Panc1 (cell line): ENCODE data around the gene COQ8B. TPM values are rescaled to one million over a fixed set of nuclear protein-coding genes. Genes with fewer than 3 reads are reported as not detected.

ENCODE experiments used
- ATAC-seq: fragments of 200-7000 bp; cut with Tn5 transposase; 2 replicates; pipeline ENCODE4 v1.9.1; 2020; ENCODE audit warnings: mild to moderate bottlenecking, moderate library complexity
- BruUV-seq: library from RNA; stranded (reverse); fragments of 400-500 nt; replicated peaks from 2 replicates; lab custom pipeline; 2021; lab: Mats Ljungman, UMichigan
- CTCF ChIA-PET: fragments of 300-600 bp; sonication (Branson Sonifier 250); formaldehyde crosslinking; loops from one replicate; lab custom pipeline; 2022; ENCODE audit warnings: antibody characterized with exemption; lab: Charles Lee
- POLR2A ChIA-PET: fragments of 300-600 bp; sonication (Branson Sonifier 250); formaldehyde crosslinking; loops from one replicate; lab custom pipeline; 2022; ENCODE audit warnings: antibody characterized with exemption; lab: Charles Lee
- DNase-seq: peaks from one replicate; pipeline ENCODE4 v3.0.0-alpha.2; 2010; ENCODE audit warnings: low read depth, low spot score
- H3K27ac ChIP-seq: 2 replicates; pipeline ENCODE4 v1.5.1; 2011; ENCODE audit warnings: mild to moderate bottlenecking, low read length, inconsistent platforms
- H3K27me3 ChIP-seq: fragments of 200-500 bp; sonication (Bioruptor generic); 2 replicates; pipeline ENCODE4 v1.6.0; 2014; ENCODE audit warnings: low read length, inconsistent platforms; ENCODE audit not compliant: control insufficient read depth, insufficient read depth
- H3K36me3 ChIP-seq: fragments of 200-500 bp; sonication (Bioruptor generic); 2 replicates; pipeline ENCODE4 v1.5.1; 2014; ENCODE audit warnings: inconsistent platforms, mild to moderate bottlenecking, low read length, moderate library complexity; ENCODE audit not compliant: control insufficient read depth, insufficient read depth
- H3K4me1 ChIP-seq: 2 replicates; pipeline ENCODE4 v1.5.1; 2011; ENCODE audit warnings: inconsistent platforms, mild to moderate bottlenecking, low read length, moderate library complexity; ENCODE audit not compliant: control insufficient read depth, insufficient read depth
- H3K4me3 ChIP-seq, 2 experiments: 2 replicates each; pipeline ENCODE4 v1.5.1; 2011 to 2012; ENCODE audit warnings: low read depth in 2 of 2, low read length in 2 of 2, mild to moderate bottlenecking in 2 of 2, inconsistent platforms in 1 of 2, moderate library complexity in 1 of 2
- H3K9me3 ChIP-seq: fragments of 200-500 bp; sonication (Bioruptor generic); 2 replicates; pipeline ENCODE4 v1.5.1; 2014; ENCODE audit warnings: low read depth, mild to moderate bottlenecking, inconsistent platforms, low read length, moderate library complexity; ENCODE audit not compliant: control insufficient read depth, insufficient read depth
- CTCF ChIP-seq: fragments of 450-650 bp; IDR thresholded peaks from 2 replicates; pipeline ENCODE4 v1.5.1; 2017; ENCODE audit warnings: mild to moderate bottlenecking
- POLR2AphosphoS5 ChIP-seq: IDR thresholded peaks from 2 replicates; pipeline ENCODE4 v1.6.1; 2012; ENCODE audit warnings: mild to moderate bottlenecking, low read depth, low read length, moderate library complexity
- REST ChIP-seq, 2 experiments: IDR thresholded peaks; 2 replicates each; pipeline ENCODE4 v1.6.1; 2011 to 2012; ENCODE audit warnings: low read depth in 2 of 2, control low read depth in 1 of 2, low read length in 1 of 2, mild to moderate bottlenecking in 1 of 2, moderate library complexity in 1 of 2; ENCODE audit not compliant: insufficient read depth in 1 of 2
- SIN3A ChIP-seq: IDR thresholded peaks from 2 replicates; pipeline ENCODE4 v1.6.1; 2012; ENCODE audit warnings: low read depth, mild to moderate bottlenecking, low read length, moderate library complexity, borderline replicate concordance; ENCODE audit not compliant: insufficient read depth
- TCF7L2 ChIP-seq: IDR thresholded peaks from 2 replicates; pipeline ENCODE4 v1.6.1; 2011; ENCODE audit warnings: mild to moderate bottlenecking, low read depth, low read length, inconsistent platforms
- in situ Hi-C: cut with HindIII; loops from 2 replicates; pipeline ENCODE4 v1.10.0; 2016; ENCODE audit warnings: low sequenced_read_pairs, low pct_unique_long_range_greater_than_20kb
- intact Hi-C: fragments of 100-400 bp; cut with micrococcal nuclease; formaldehyde crosslinking; loops from one replicate; pipeline ENCODE4 v1.10.0; 2022; ENCODE audit not compliant: unreplicated experiment
- total RNA-seq: library from RNA; stranded (reverse); gene quantifications from one replicate; pipeline ENCODE4 v1.2.1, GENCODE V29; 2021; ENCODE audit not compliant: unreplicated experiment

Gene COQ8B
- total RNA-seq, 1 experiment from 2014 or later: 15.6 TPM

- no peaks in the 10 kb centered on the region for H3K27me3 ChIP-seq
- no TSS peak for BruUV-seq
- in situ Hi-C loops (no loop called here), intact Hi-C loops (no loop called here)
- peaks cover 9% of the 10 kb centered on the region for H3K4me1 ChIP-seq
- no peak overlapping the region for H3K27ac ChIP-seq
- CTCF ChIA-PET: no interaction called here
- DNase-seq (no peak), ATAC-seq (no peak)
- POLR2A ChIA-PET: no interaction called here
- H3K4me3 ChIP-seq: no peak overlapping the region
- H3K9me3 ChIP-seq: no peaks in the 10 kb centered on the region
- H3K36me3 ChIP-seq: no peaks in the 10 kb centered on the region
- TF ChIP-seq SIN3A (no peak), CTCF (no peak), TCF7L2 (no peak), REST (IDR thresholded peaks at IDR 0.05; ENCODE audit: insufficient read depth in 1 of 2, low read depth in 2 of 2, low read length in 1 of 2) (no peak), POLR2AphosphoS5 (no peak)
These were observed 22.8 kb downstream of the COQ8B start for GRCh38 chr19:40693896-40694295.

GRCh38 chr19:40693150-40693788, 23.4 kb downstream of the COQ8B start:
- no TSS peak for BruUV-seq
- Histone ChIP-seq H3K27me3 (no peaks in the 10 kb centered on the region), H3K4me3 (no peak overlapping the region), H3K27ac (no peak overlapping the region), H3K4me1 (peaks cover 9% of the 10 kb centered on the region), H3K36me3 (no peaks in the 10 kb centered on the region), H3K9me3 (no peaks in the 10 kb centered on the region)
- DNase-seq (no peak), ATAC-seq (no peak)
- intact Hi-C loops (no loop called here), in situ Hi-C loops (no loop called here)
- no peak for TF ChIP-seq POLR2AphosphoS5
- TF ChIP-seq CTCF: no peak
- no peak for TF ChIP-seq REST (IDR thresholded peaks at IDR 0.05; ENCODE audit: insufficient read depth in 1 of 2, low read depth in 2 of 2, low read length in 1 of 2)
- TF ChIP-seq SIN3A: no peak
- no peak for TF ChIP-seq TCF7L2
- CTCF ChIA-PET: no interaction called here
- POLR2A ChIA-PET: no interaction called here
